GM12878 (cell line): ENCODE results near the gene DIS3L2. TPM values are rescaled to one million over a fixed set of nuclear protein-coding genes. Genes with fewer than 3 reads are reported as not detected.

Experiments used
- ATAC-seq: fragments of 200-7000 bp; cut with Tn5 transposase; 3 replicates; pipeline ENCODE4 v1.9.1; 2020; ENCODE audit warnings: mild to moderate bottlenecking, moderate library complexity
- BruUV-seq: library from RNA; stranded (reverse); fragments of 400-500 nt; replicated peaks from 2 replicates; lab custom pipeline; 2021; lab: Mats Ljungman, UMichigan
- CTCF ChIA-PET: fragments of 300-600 bp; sonication (Branson Sonifier 250); formaldehyde crosslinking; extraction: SDS; loops from one replicate; lab custom pipeline; 2021; ENCODE audit warnings: inconsistent platforms; lab: Yijun Ruan, JAX
- POLR2A ChIA-PET: fragments of 350-600 bp; formaldehyde crosslinking; extraction: SDS; loops from one replicate; lab custom pipeline; 2021; ENCODE audit warnings: inconsistent platforms; lab: Charles Lee
- RAD21 ChIA-PET: fragments of 300-600 bp; sonication (Branson Sonifier 250); formaldehyde crosslinking; loops from one replicate; lab custom pipeline; 2023; ENCODE audit warnings: antibody characterized with exemption; ENCODE audit not compliant: unreplicated experiment; lab: Charles Lee
- SMC1A ChIA-PET: fragments of 300-600 bp; sonication (Branson Sonifier 250); formaldehyde crosslinking; loops from one replicate; lab custom pipeline; 2023; ENCODE audit not compliant: unreplicated experiment, uncharacterized antibody; lab: Charles Lee
- DNase-seq: peaks from one replicate; pipeline ENCODE4 v3.0.0-alpha.2; 2011; ENCODE audit warnings: low read depth, low spot score
- FAIRE-seq: peaks from 3 replicates; lab custom pipeline; 2011; peaks lifted over from hg19 to GRCh38; lab: Jason Lieb, UNC
- H2AFZ ChIP-seq: 2 replicates; pipeline ENCODE4 v1.6.0; 2011; ENCODE audit warnings: low read depth, low read length, control low read depth; ENCODE audit not compliant: control insufficient read depth
- H3K27ac ChIP-seq: 2 replicates; pipeline ENCODE4 v1.5.1; 2011; ENCODE audit warnings: control low read depth; ENCODE audit not compliant: control insufficient read depth, insufficient read depth
- H3K27me3 ChIP-seq, 2 experiments: replicated peaks in 1 of 2; 2 replicates each; pipeline versions ENCODE4 v1.6.0 to v1.6.1; 2011; ENCODE audit warnings: low read length in 1 of 2; ENCODE audit not compliant: control insufficient read depth in 2 of 2, insufficient read depth in 2 of 2
- H3K36me3 ChIP-seq, 2 experiments: 2 replicates each; pipeline ENCODE4 v1.5.1; 2011; ENCODE audit warnings: low read length in 1 of 2; ENCODE audit not compliant: control insufficient read depth in 2 of 2, insufficient read depth in 2 of 2
- H3K4me1 ChIP-seq: 2 replicates; pipeline ENCODE4 v1.6.1; 2011; ENCODE audit warnings: mild to moderate bottlenecking, low read length, moderate library complexity, mixed read lengths; ENCODE audit not compliant: control insufficient read depth, insufficient read depth
- H3K4me2 ChIP-seq: 2 replicates; pipeline ENCODE4 v1.6.0; 2011; ENCODE audit warnings: control low read depth; ENCODE audit not compliant: control insufficient read depth, insufficient read depth
- H3K4me3 ChIP-seq: fragments of 200-600 bp; sonication (generic); 2 replicates; pipeline ENCODE4 v1.5.1; 2016
- H3K79me2 ChIP-seq: 2 replicates; pipeline ENCODE4 v1.6.0; 2011; ENCODE audit warnings: low read length; ENCODE audit not compliant: control insufficient read depth, insufficient read depth
- H3K9ac ChIP-seq: 2 replicates; pipeline ENCODE4 v1.8.0; 2011; ENCODE audit warnings: low read length, control low read depth, mixed read lengths; ENCODE audit not compliant: control insufficient read depth, insufficient read depth
- H3K9me3 ChIP-seq: replicated peaks from 3 replicates; pipeline ENCODE4 v1.5.1; 2011; ENCODE audit warnings: mild to moderate bottlenecking, low read length; ENCODE audit not compliant: control insufficient read depth, insufficient read depth
- H4K20me1 ChIP-seq: 2 replicates; pipeline ENCODE4 v1.6.0; 2011; ENCODE audit not compliant: control insufficient read depth, insufficient read depth
- CREB1 ChIP-seq: IDR thresholded peaks from 2 replicates; pipeline ENCODE4 v1.6.1; 2012; ENCODE audit warnings: low read depth, mild to moderate bottlenecking, inconsistent platforms
- ESRRA ChIP-seq: IDR thresholded peaks from 2 replicates; pipeline ENCODE4 v1.6.1; 2012; ENCODE audit warnings: mild to moderate bottlenecking, low read length, improper control_type of control experiment
- IKZF1 ChIP-seq: fragments of 450-650 bp; conservative IDR thresholded peaks from 2 replicates; pipeline ENCODE4 v1.6.1; 2017; ENCODE audit warnings: antibody characterized with exemption, mild to moderate bottlenecking
- PAX8 ChIP-seq: fragments of 450-650 bp; IDR thresholded peaks from 2 replicates; pipeline ENCODE4 v1.6.1; 2017; ENCODE audit warnings: mild to moderate bottlenecking, moderate library complexity
- POLR2AphosphoS5 ChIP-seq: IDR thresholded peaks from 2 replicates; pipeline ENCODE4 v1.6.1; 2011; ENCODE audit warnings: mild to moderate bottlenecking, low read length, inconsistent platforms
- RUNX3 ChIP-seq: IDR thresholded peaks from 2 replicates; pipeline ENCODE4 v1.6.1; 2012; ENCODE audit warnings: low read length, inconsistent platforms
- SUPT20H ChIP-seq: IDR thresholded peaks from 2 replicates; pipeline ENCODE4 v1.6.1; 2011; ENCODE audit warnings: low read depth, mild to moderate bottlenecking, low read length, moderate library complexity, borderline replicate concordance; ENCODE audit not compliant: control insufficient read depth
- ZNF207 ChIP-seq: fragments of 450-650 bp; IDR thresholded peaks from 2 replicates; pipeline ENCODE4 v1.6.1; 2014; ENCODE audit warnings: antibody characterized with exemption, mild to moderate bottlenecking, borderline replicate concordance
- WGBS: methylation state at CpG from one replicate; pipeline ENCODE4 v1.1.6; 2016; ENCODE audit warnings: low lambda C conversion rate; ENCODE audit not compliant: insufficient replicate concordance, insufficient coverage; ENCODE audit errors: missing lambda C conversion rate; 5-methylcytosine and 5-hydroxymethylcytosine counted together
- in situ Hi-C: fragments of 300-500 bp; cut with MboI; formaldehyde crosslinking; loops from 9 replicates; pipeline ENCODE4 v1.14.3; 2018; ENCODE audit warnings: mixed read lengths
- intact Hi-C: fragments of 100-400 bp; cut with micrococcal nuclease; formaldehyde crosslinking; loops from one replicate; pipeline ENCODE4 v1.14.2; 2022; ENCODE audit not compliant: unreplicated experiment
- polyA plus RNA-seq, 11 experiments: library from polyadenylated mRNA; depleted of rRNA in 4 of 11; unstranded in 6 of 11; stranded (reverse) in 5 of 11; fragments of >200 nt; fragmentation: Nextera tagmentation in 4 of 11; fragmentation: Illumina TruSeq in 1 of 11; extraction: Ambion mirVana in 4 of 11; extraction: Trizol in 1 of 11; gene quantifications; 1 replicate in 1 of 11; 2 replicates in 10 of 11; pipeline versions ENCODE4 v1.2.1 to v1.2.3, GENCODE V29; 2011 to 2016; ENCODE audit warnings: inconsistent platforms in 2 of 11, missing spikeins in 2 of 11, low read depth in 1 of 11
- total RNA-seq, 4 experiments: library from RNA; depleted of rRNA in 3 of 4; stranded (reverse); fragments of >200 nt in 3 of 4; fragmentation: Illumina TruSeq in 1 of 4; extraction: Trizol in 1 of 4; gene quantifications; 2 replicates each; pipeline versions ENCODE4 v1.2.1 to v1.2.3, GENCODE V29; 2013 to 2021

Gene DIS3L2
- total and polyA plus RNA-seq, 10 of the 15 experiments (the other 5 are each of a cell fraction or from before 2014, with no cell fraction given), result 3.5 to 27.1 (median 16.0) TPM

DNA sequence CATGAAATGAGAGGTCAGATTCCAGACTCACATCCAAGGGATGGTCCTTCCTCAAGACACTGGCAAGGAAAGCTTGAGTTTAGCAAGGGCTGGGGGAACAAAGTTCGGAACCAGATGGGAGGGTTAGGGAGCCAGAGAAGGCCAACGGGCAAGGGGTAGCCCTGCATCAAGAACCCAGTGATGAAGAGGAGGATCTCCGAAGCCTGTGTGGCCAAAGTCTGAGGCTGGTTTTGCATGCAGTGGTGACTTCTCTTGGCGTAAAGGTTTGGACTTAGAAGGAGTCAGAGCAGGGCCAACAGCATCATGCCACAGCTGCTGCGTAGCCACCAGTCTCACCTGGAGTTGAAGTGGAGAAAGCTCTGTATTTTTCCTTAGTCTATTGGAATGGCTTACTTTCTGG is 293.5 kb downstream of the DIS3L2 start:
- DNase-seq, result no peak
- no peaks in the 10 kb centered on the region for H3K9me3 ChIP-seq
- no peak overlapping the region for H3K27ac ChIP-seq
- H2AFZ ChIP-seq, result no peak overlapping the region
- H3K4me1 ChIP-seq, result no peaks in the 10 kb centered on the region
- H3K79me2 ChIP-seq, result no peaks in the 10 kb centered on the region
- BruUV-seq, result no TSS peak
- SMC1A ChIA-PET, result no interaction called here
- FAIRE-seq, result no peak
- WGBS, result 88% methylated on average over 5 of the region's 5 CpGs
- intact Hi-C loops (no loop called here), in situ Hi-C loops (no loop called here)
- TF ChIP-seq RUNX3 (no peak), PAX8 (no peak), ESRRA (no peak), POLR2AphosphoS5 (no peak), ZNF207 (no peak), SUPT20H (no peak)
- POLR2A ChIA-PET, result interaction anchor here (1.0 kb wide), 1 partner anchor 10 kb away, joined by 3 read pairs; no protein-coding TSS in a partner anchor
- no peak overlapping the region for H3K4me2 ChIP-seq
- CTCF ChIA-PET, result interaction anchor here (1.1 kb wide), 2 partner anchors 10 to 12 kb away, joined by 3 to 4 read pairs; no protein-coding TSS in a partner anchor
- H3K36me3 ChIP-seq, result no peaks in the 10 kb centered on the region
- H3K9ac ChIP-seq, result no peak overlapping the region
- no peaks in the 10 kb centered on the region for H3K27me3 ChIP-seq
- ATAC-seq, result no peak
- H3K4me3 ChIP-seq, result no peak overlapping the region
- H4K20me1 ChIP-seq, result no peaks in the 10 kb centered on the region
- RAD21 ChIA-PET, result no interaction called here

DNA sequence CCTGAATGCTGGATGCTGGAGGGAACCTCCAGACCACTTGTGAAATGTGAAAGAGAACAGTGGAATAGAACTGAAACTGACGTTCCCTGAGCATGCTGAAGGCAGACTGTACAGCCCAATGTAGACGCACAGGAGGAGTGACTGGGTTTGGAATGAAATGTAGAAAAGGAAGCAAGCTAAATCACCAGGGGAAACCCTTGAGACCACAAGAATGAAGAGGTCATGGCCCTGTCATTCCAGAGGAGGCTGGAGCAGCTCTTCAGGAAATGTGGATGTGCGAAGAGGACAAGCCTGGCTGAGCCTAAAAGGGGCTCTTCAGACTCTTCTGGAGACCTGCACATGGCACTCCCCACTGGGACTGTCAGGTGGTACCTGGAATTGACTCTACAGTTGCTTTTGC is 298.6 kb downstream of the DIS3L2 start:
- no peak overlapping the region for H3K27ac ChIP-seq
- no peaks in the 10 kb centered on the region for H3K27me3 ChIP-seq
- no peak for ATAC-seq
- H3K79me2 ChIP-seq, result no peaks in the 10 kb centered on the region
- ChIA-PET RAD21 (no interaction called here), CTCF (no interaction called here), SMC1A (interaction anchor here (1.0 kb wide), 1 partner anchor 8 kb away, joined by 3 read pairs; no protein-coding TSS in a partner anchor), POLR2A (no interaction called here)
- H4K20me1 ChIP-seq, result no peaks in the 10 kb centered on the region
- WGBS, result 77% methylated on average over 3 of the region's 3 CpGs
- TF ChIP-seq IKZF1, result no peak
- no peak for TF ChIP-seq CREB1
- H3K4me3 ChIP-seq, result no peak overlapping the region
- H2AFZ ChIP-seq, result no peak overlapping the region
- BruUV-seq, result no TSS peak
- FAIRE-seq, result no peak
- intact Hi-C loops, result no loop called here
- peaks cover 4 to 5% of the 10 kb centered on the region in 2 experiments; a peak in 3 of 4 replicates for H3K36me3 ChIP-seq
- H3K4me1 ChIP-seq, result no peaks in the 10 kb centered on the region
- H3K9ac ChIP-seq, result no peak overlapping the region
- no peak for DNase-seq
- no peaks in the 10 kb centered on the region for H3K9me3 ChIP-seq
- H3K4me2 ChIP-seq, result no peak overlapping the region
- in situ Hi-C loops, result no loop called here
